H9 (cell line): ENCODE data around the gene C16orf87. TPM values are rescaled to one million over a fixed set of nuclear protein-coding genes. Genes with fewer than 3 reads are reported as not detected.

ENCODE experiments used
- DNase-seq: peaks from one replicate; pipeline ENCODE4 v3.0.0-alpha.2; 2017
- H2AFZ ChIP-seq: one replicate; pipeline ENCODE4 v1.6.1; 2013; ENCODE audit warnings: mild to moderate bottlenecking, low read length, control low read depth, moderate library complexity
- H2AK5ac ChIP-seq: 2 replicates; pipeline ENCODE4 v1.6.1; 2013; ENCODE audit warnings: low read length, control low read depth, mixed read lengths; ENCODE audit not compliant: insufficient read length
- H2BK120ac ChIP-seq: one replicate; pipeline ENCODE4 v1.6.1; 2013; ENCODE audit warnings: low read depth, mild to moderate bottlenecking, low read length, control low read depth, inconsistent platforms; ENCODE audit not compliant: poor library complexity, severe bottlenecking
- H2BK12ac ChIP-seq: 2 replicates; pipeline ENCODE4 v1.6.1; 2013; ENCODE audit warnings: low read length, control low read depth, mixed read lengths, low read depth; ENCODE audit not compliant: insufficient read length
- H2BK15ac ChIP-seq: 2 replicates; pipeline ENCODE4 v1.6.1; 2013; ENCODE audit warnings: low read depth, low read length, control low read depth
- H2BK20ac ChIP-seq: one replicate; pipeline ENCODE4 v1.6.1; 2013; ENCODE audit warnings: low read depth, mild to moderate bottlenecking, low read length, control low read depth, inconsistent platforms; ENCODE audit not compliant: poor library complexity, severe bottlenecking
- H2BK5ac ChIP-seq: 2 replicates; pipeline ENCODE4 v1.6.1; 2013; ENCODE audit warnings: low read length, control low read depth, mixed read lengths; ENCODE audit not compliant: insufficient read length
- H3K14ac ChIP-seq: 2 replicates; pipeline ENCODE4 v1.6.1; 2013; ENCODE audit warnings: low read length, control low read depth; ENCODE audit not compliant: insufficient read depth
- H3K18ac ChIP-seq: 2 replicates; pipeline ENCODE4 v1.6.1; 2013; ENCODE audit warnings: low read depth, mild to moderate bottlenecking, mixed read lengths, low read length, control low read depth; ENCODE audit not compliant: insufficient read length
- H3K23ac ChIP-seq: 2 replicates; pipeline ENCODE4 v1.6.1; 2013; ENCODE audit warnings: low read length, control low read depth, mixed read lengths, low read depth; ENCODE audit not compliant: insufficient read length
- H3K23me2 ChIP-seq: 2 replicates; pipeline ENCODE4 v1.6.1; 2013; ENCODE audit warnings: low read depth, mild to moderate bottlenecking, mixed read lengths, low read length, control low read depth; ENCODE audit not compliant: insufficient read length, poor library complexity, severe bottlenecking
- H3K27ac ChIP-seq: 2 replicates; pipeline ENCODE4 v1.5.1; 2013; ENCODE audit warnings: low read length, control low read depth, mixed read lengths, low read depth; ENCODE audit not compliant: insufficient read length
- H3K27me3 ChIP-seq: 2 replicates; pipeline ENCODE4 v1.6.1; 2013; ENCODE audit warnings: low read length, control low read depth, inconsistent platforms; ENCODE audit not compliant: insufficient read depth
- H3K4ac ChIP-seq: 2 replicates; pipeline ENCODE4 v1.6.1; 2013; ENCODE audit warnings: low read depth, mild to moderate bottlenecking, control low read depth, inconsistent platforms, low read length, moderate library complexity
- H3K4me1 ChIP-seq: 2 replicates; pipeline ENCODE4 v1.6.1; 2013; ENCODE audit warnings: low read length, control low read depth, inconsistent platforms; ENCODE audit not compliant: insufficient read depth
- H3K4me2 ChIP-seq: 2 replicates; pipeline ENCODE4 v1.6.1; 2013; ENCODE audit warnings: low read length, control low read depth, mixed read lengths; ENCODE audit not compliant: insufficient read length, insufficient read depth
- H3K56ac ChIP-seq: 2 replicates; pipeline ENCODE4 v1.6.1; 2013; ENCODE audit warnings: low read depth, mild to moderate bottlenecking, mixed read lengths, low read length, control low read depth; ENCODE audit not compliant: insufficient read length
- H3K79me1 ChIP-seq: 2 replicates; pipeline ENCODE4 v1.6.1; 2013; ENCODE audit warnings: low read depth, mild to moderate bottlenecking, moderate library complexity, low read length, control low read depth, inconsistent platforms; ENCODE audit not compliant: insufficient read depth, poor library complexity, severe bottlenecking
- H3K79me2 ChIP-seq: 2 replicates; pipeline ENCODE4 v1.6.1; 2013; ENCODE audit warnings: low read length, control low read depth, inconsistent platforms; ENCODE audit not compliant: insufficient read depth
- H3K9ac ChIP-seq: 2 replicates; pipeline ENCODE4 v1.6.1; 2013; ENCODE audit warnings: low read length, control low read depth, mixed read lengths; ENCODE audit not compliant: insufficient read length; ENCODE audit errors: extremely low read depth
- H3K9me3 ChIP-seq: one replicate; pipeline ENCODE4 v1.6.1; 2013; ENCODE audit warnings: low read depth, low read length, inconsistent platforms; ENCODE audit not compliant: control insufficient read depth
- H3T11ph ChIP-seq: one replicate; pipeline ENCODE4 v1.6.1; 2013; ENCODE audit warnings: mild to moderate bottlenecking, low read length, control low read depth, inconsistent platforms
- H4K20me1 ChIP-seq: one replicate; pipeline ENCODE4 v1.6.1; 2013; ENCODE audit not compliant: control insufficient read depth, insufficient read length, insufficient read depth
- H4K5ac ChIP-seq: 2 replicates; pipeline ENCODE4 v1.6.1; 2013; ENCODE audit warnings: low read depth, mild to moderate bottlenecking, mixed read lengths, low read length, control low read depth; ENCODE audit not compliant: insufficient read length
- H4K8ac ChIP-seq: replicated peaks from 2 replicates; pipeline ENCODE4 v1.6.1; 2013; ENCODE audit warnings: low read length, control low read depth, mixed read lengths, low read depth; ENCODE audit not compliant: insufficient read length
- H4K91ac ChIP-seq: 2 replicates; pipeline ENCODE4 v1.6.1; 2013; ENCODE audit warnings: low read depth, mild to moderate bottlenecking, moderate library complexity, mixed read lengths, low read length, control low read depth; ENCODE audit not compliant: insufficient read length
- H3K27ac Mint-ChIP-seq, 3 experiments: 2 replicates in 2 of 3; 3 replicates in 1 of 3; pipeline ENCODE4 v1.8.0; 2020 to 2021; ENCODE audit warnings: mixed read lengths in 3 of 3, mild to moderate bottlenecking in 1 of 3, moderate library complexity in 1 of 3
- H3K27me3 Mint-ChIP-seq: 2 replicates; pipeline ENCODE4 v1.8.0; 2021; ENCODE audit warnings: low read depth, mild to moderate bottlenecking, moderate library complexity, mixed read lengths
- H3K36me3 Mint-ChIP-seq, 3 experiments: 2 replicates in 2 of 3; 3 replicates in 1 of 3; pipeline ENCODE4 v1.8.0; 2020 to 2021; ENCODE audit warnings: low read depth in 3 of 3, mixed read lengths in 3 of 3; ENCODE audit not compliant: insufficient read depth in 1 of 3
- H3K4me1 Mint-ChIP-seq, 2 experiments: 2 replicates each; pipeline ENCODE4 v1.8.0; 2020; ENCODE audit warnings: mixed read lengths in 2 of 2
- H3K4me3 Mint-ChIP-seq, 2 experiments: 2 replicates in 1 of 2; 3 replicates in 1 of 2; pipeline ENCODE4 v1.8.0; 2020 to 2021; ENCODE audit warnings: mild to moderate bottlenecking in 2 of 2, mixed read lengths in 2 of 2, moderate library complexity in 1 of 2
- H3K9me3 Mint-ChIP-seq, 2 experiments: 2 replicates in 1 of 2; 3 replicates in 1 of 2; pipeline ENCODE4 v1.8.0; 2020; ENCODE audit warnings: mild to moderate bottlenecking in 2 of 2, mixed read lengths in 2 of 2, moderate library complexity in 1 of 2
- CTCF ChIP-seq: fragments of 200-600 bp; sonication (generic); conservative IDR thresholded peaks from 3 replicates; pipeline ENCODE4 v1.8.0; 2021; ENCODE audit warnings: antibody characterized with exemption, mild to moderate bottlenecking
- WGBS: extraction: QIAGEN DNeasy Blood & Tissue Kit; methylation state at CpG from one replicate; pipeline ENCODE4 v1.1.7; 2013; ENCODE audit warnings: missing lambda C conversion rate, low lambda C conversion rate, mixed read lengths; ENCODE audit not compliant: insufficient read length; ENCODE audit errors: extremely low coverage; 5-methylcytosine and 5-hydroxymethylcytosine counted together
- total RNA-seq: library from RNA; stranded (reverse); gene quantifications from 2 replicates; pipeline ENCODE4 v1.2.1, GENCODE V29; 2021

C16orf87 gene
- total RNA-seq, 1 experiment from 2014 or later: 16.7 TPM

- H3K4me2 ChIP-seq: no peak overlapping the region
- H2BK20ac ChIP-seq: no peak overlapping the region
- H3K4me1 ChIP-seq: no peaks in the 10 kb centered on the region
- H3K27me3 Mint-ChIP-seq: no peaks in the 10 kb centered on the region
- no peak overlapping the region for H2BK15ac ChIP-seq
- H4K91ac ChIP-seq: no peak overlapping the region
- no CpG with 5 or more reads among the region's 11 CpGs for WGBS
- H3T11ph ChIP-seq: no peak overlapping the region
- no peaks in the 10 kb centered on the region for H3K4me1 Mint-ChIP-seq
- H3K56ac ChIP-seq: no peak overlapping the region
- no peaks in the 10 kb centered on the region for H4K20me1 ChIP-seq
- H3K27me3 ChIP-seq: no peaks in the 10 kb centered on the region
- no peak overlapping the region for H2AK5ac ChIP-seq
- no peak overlapping the region for H3K4me3 Mint-ChIP-seq
- H3K79me1 ChIP-seq: no peaks in the 10 kb centered on the region
- H3K27ac Mint-ChIP-seq: peak overlapping the region in 1 of 3 experiments; percentile 10; a peak in 1 of 7 replicates
- no peaks in the 10 kb centered on the region for H3K23me2 ChIP-seq
- DNase-seq: no peak
- peaks cover 0 to 11% (median 3%) of the 10 kb centered on the region in 3 experiments; a peak in 3 of 7 replicates for H3K36me3 Mint-ChIP-seq
- no peak for TF ChIP-seq CTCF
- peaks cover 13 to 14% of the 10 kb centered on the region in 2 experiments for H3K9me3 Mint-ChIP-seq
- no peaks in the 10 kb centered on the region for H3K9me3 ChIP-seq
- H3K9ac ChIP-seq: no peak overlapping the region
- H3K27ac ChIP-seq: no peak overlapping the region
- H2BK120ac ChIP-seq: no peak overlapping the region
- H3K23ac ChIP-seq: no peak overlapping the region
- H4K8ac ChIP-seq: no peak overlapping the region
- H3K14ac ChIP-seq: no peak overlapping the region
- no peak overlapping the region for H3K4ac ChIP-seq
- no peak overlapping the region for H4K5ac ChIP-seq
- no peaks in the 10 kb centered on the region for H3K79me2 ChIP-seq
- H2BK12ac ChIP-seq: no peak overlapping the region
- no peak overlapping the region for H2BK5ac ChIP-seq
- H3K18ac ChIP-seq: no peak overlapping the region
- no peak overlapping the region for H2AFZ ChIP-seq
These were observed 9.0 kb upstream of the C16orf87 start for GRCh38 chr16:46839986-46840443.
